Measurements from ENCODE around the gene TGFB1. TPM values are rescaled to one million over a fixed set of nuclear protein-coding genes. Genes with fewer than 3 reads are reported as not detected.

The TGFB1 gene
- total RNA-seq, 1 experiment from 2014 or later = 30.1 TPM

- no peak overlapping the region for H2BK15ac ChIP-seq (ENCODE audit: low read depth, low read length)
- H3K4me1 ChIP-seq (ENCODE audit: insufficient read depth, low read length) = no peaks in the 10 kb centered on the region; the same call in 1 of the 2 replicates
- no peak for DNase-seq
- no peak overlapping the region for H3K14ac ChIP-seq (ENCODE audit: insufficient read depth, low read length)
- no peak overlapping the region for H3K27ac Mint-ChIP-seq
- no peak overlapping the region for H3K56ac ChIP-seq (ENCODE audit: insufficient read length, low read depth, low read length)
- H2AK5ac ChIP-seq (ENCODE audit: insufficient read length, low read length) = no peak overlapping the region
- no peaks in the 10 kb centered on the region for H3K9me3 Mint-ChIP-seq
- H3T11ph ChIP-seq (ENCODE audit: low read length) = no peak overlapping the region
- no peak overlapping the region for H2BK20ac ChIP-seq (ENCODE audit: low read depth, low read length, poor library complexity, severe bottlenecking)
- no peak for TF ChIP-seq CTCF (conservative IDR thresholded peaks at IDR 0.05)
- H4K5ac ChIP-seq (ENCODE audit: insufficient read length, low read depth, low read length) = no peak overlapping the region
- H2BK120ac ChIP-seq (ENCODE audit: low read depth, low read length, poor library complexity, severe bottlenecking) = no peak overlapping the region
- H2AFZ ChIP-seq (ENCODE audit: low read length) = no peak overlapping the region
- H3K18ac ChIP-seq (ENCODE audit: insufficient read length, low read depth, low read length) = no peak overlapping the region
- no peak overlapping the region for H3K4me3 Mint-ChIP-seq
- H2BK12ac ChIP-seq (ENCODE audit: insufficient read length, low read depth, low read length) = no peak overlapping the region
- no peak overlapping the region for H4K91ac ChIP-seq (ENCODE audit: insufficient read length, low read depth, low read length)
- H3K4me2 ChIP-seq (ENCODE audit: insufficient read depth, insufficient read length, low read length) = no peak overlapping the region
- H3K79me1 ChIP-seq (ENCODE audit: insufficient read depth, low read depth, low read length, poor library complexity, severe bottlenecking) = no peaks in the 10 kb centered on the region
- no peak overlapping the region for H3K4ac ChIP-seq (ENCODE audit: low read depth, low read length)
- H3K9me3 ChIP-seq (ENCODE audit: control insufficient read depth, low read depth, low read length) = no peaks in the 10 kb centered on the region
- H4K8ac ChIP-seq (replicated peaks; ENCODE audit: insufficient read length, low read depth, low read length) = no peak overlapping the region
- H3K4me1 Mint-ChIP-seq = peaks cover 6 to 26% of the 10 kb centered on the region in 2 experiments
- H3K27me3 ChIP-seq (ENCODE audit: insufficient read depth, low read length) = no peaks in the 10 kb centered on the region
- no peaks in the 10 kb centered on the region for H3K27me3 Mint-ChIP-seq (ENCODE audit: low read depth)
- H3K23me2 ChIP-seq (ENCODE audit: insufficient read length, low read depth, low read length, poor library complexity, severe bottlenecking) = no peaks in the 10 kb centered on the region
- no peak overlapping the region for H3K9ac ChIP-seq (ENCODE audit: extremely low read depth, insufficient read length, low read length)
- peaks cover 0 to 33% (median 0%) of the 10 kb centered on the region in 3 experiments; a peak in 2 of 7 replicates for H3K36me3 Mint-ChIP-seq (ENCODE audit: insufficient read depth in 1 of 3, low read depth in 3 of 3)
- no peaks in the 10 kb centered on the region for H3K79me2 ChIP-seq (ENCODE audit: insufficient read depth, low read length)
- peaks cover 3% of the 10 kb centered on the region for H4K20me1 ChIP-seq (ENCODE audit: control insufficient read depth, insufficient read depth, insufficient read length)
- WGBS (ENCODE audit: extremely low coverage, insufficient read length, low lambda C conversion rate) = no CpG with 5 or more reads among the region's 5 CpGs
- no peak overlapping the region for H3K23ac ChIP-seq (ENCODE audit: insufficient read length, low read depth, low read length)
- no peak overlapping the region for H2BK5ac ChIP-seq (ENCODE audit: insufficient read length, low read length)
- H3K27ac ChIP-seq (ENCODE audit: insufficient read length, low read depth, low read length) = no peak overlapping the region
Observed at GRCh38 chr19:41332468-41332867, 21.3 kb downstream of the TGFB1 start.

Measured in H9 (cell line).